22Rv1 (cell line): Measurements from ENCODE around the gene BSG.

ENCODE experiments used
- H3K27ac ChIP-seq: fragments of 450-650 bp; 2 replicates; pipeline ENCODE4 v1.5.1; 2017
- ZFX ChIP-seq: fragments of 450-650 bp; IDR thresholded peaks from 2 replicates; pipeline ENCODE4 v1.6.1; 2017; ENCODE audit warnings: antibody characterized with exemption, borderline replicate concordance
- TF ChIP-seq, protein P1 (sequence below): fragments of 450-650 bp; IDR thresholded peaks from 2 replicates; pipeline ENCODE4 v1.5.1; 2017; ENCODE audit warnings: mild to moderate bottlenecking

BSG gene

DNA sequence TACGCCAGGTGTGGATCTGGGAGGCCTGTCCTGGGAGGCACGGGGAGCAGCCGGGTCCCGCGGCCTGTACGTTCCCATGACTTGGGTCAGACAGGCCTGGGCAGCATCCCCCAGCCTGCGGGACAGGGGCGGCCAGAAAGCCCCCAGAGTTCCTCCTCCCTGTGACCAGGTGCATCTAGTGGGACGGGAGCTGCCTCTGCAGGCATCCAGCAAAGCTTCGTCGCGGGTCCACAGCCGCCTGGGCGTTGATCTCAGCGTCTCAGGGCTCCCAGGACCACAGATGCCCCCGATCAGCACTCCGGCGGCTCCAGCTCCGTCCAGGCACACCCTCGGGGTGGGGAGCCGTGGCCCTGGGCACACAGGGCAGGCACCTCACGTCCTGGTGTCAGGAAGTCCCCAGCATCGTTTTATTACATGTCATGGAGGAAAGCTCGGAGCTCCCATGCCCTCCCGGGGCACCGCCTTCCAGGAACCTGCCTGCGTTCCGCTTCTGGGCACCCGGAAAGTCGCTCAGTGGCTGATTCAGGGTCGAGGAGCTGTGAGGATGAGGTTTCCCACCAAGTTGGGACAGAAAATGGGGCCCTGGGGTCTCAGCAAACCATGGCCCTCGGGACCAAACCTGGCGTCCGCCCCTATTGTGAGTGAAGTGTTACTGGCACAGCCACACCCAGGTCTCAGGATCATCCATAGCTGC, 30.1 kb upstream of the BSG start:
- TF ChIP-seq ZFX, result no peak
- TF ChIP-seq, protein P1, sequence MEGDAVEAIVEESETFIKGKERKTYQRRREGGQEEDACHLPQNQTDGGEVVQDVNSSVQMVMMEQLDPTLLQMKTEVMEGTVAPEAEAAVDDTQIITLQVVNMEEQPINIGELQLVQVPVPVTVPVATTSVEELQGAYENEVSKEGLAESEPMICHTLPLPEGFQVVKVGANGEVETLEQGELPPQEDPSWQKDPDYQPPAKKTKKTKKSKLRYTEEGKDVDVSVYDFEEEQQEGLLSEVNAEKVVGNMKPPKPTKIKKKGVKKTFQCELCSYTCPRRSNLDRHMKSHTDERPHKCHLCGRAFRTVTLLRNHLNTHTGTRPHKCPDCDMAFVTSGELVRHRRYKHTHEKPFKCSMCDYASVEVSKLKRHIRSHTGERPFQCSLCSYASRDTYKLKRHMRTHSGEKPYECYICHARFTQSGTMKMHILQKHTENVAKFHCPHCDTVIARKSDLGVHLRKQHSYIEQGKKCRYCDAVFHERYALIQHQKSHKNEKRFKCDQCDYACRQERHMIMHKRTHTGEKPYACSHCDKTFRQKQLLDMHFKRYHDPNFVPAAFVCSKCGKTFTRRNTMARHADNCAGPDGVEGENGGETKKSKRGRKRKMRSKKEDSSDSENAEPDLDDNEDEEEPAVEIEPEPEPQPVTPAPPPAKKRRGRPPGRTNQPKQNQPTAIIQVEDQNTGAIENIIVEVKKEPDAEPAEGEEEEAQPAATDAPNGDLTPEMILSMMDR, result no peak

DNA sequence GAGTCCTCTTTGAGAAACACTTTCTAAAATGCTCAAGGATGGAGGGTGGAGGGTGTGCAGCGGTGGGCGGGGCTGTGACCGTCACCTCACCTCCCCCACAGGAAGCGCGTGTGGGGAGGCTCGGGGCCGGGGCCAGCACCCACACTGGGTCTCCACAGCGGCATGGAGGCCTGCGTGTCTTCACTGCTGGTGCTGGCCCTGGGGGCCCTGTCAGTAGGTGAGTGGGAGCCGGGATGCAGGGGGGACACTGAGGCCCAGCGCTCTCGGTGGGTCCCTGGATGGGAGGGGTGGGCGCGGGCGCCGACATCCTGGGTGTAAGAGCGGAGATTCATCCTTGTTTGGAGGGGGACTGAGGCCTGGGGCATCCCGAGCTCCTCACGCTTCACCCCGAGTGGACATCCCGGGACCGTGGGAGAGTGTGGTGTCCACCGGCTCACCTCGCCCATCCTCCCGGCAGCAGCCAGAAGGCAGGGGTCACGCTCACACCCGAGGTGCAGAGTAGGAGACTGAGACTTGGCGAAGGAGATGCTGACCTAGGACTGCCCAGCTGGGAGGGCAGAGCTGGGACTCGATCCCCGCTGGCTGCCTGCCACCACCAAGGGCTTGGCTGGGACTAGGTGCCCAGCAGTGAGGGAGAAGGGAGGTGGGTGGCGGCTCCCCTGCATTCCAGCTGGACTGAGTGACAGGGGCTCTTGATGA, 28.3 kb upstream of the BSG start, which contains the start of gene GZMM:
Gene GZMM (plus strand): TSS at position 144 of the 699 bp plus-strand sequence. CDS start 19 bp downstream, at position 163.
- TF ChIP-seq ZFX, result no peak
- TF ChIP-seq, protein P1, result no peak
- no peak within 1 kb of the TSS for H3K27ac ChIP-seq

More for the DNA sequence above, 30.1 kb upstream of the BSG start:
- H3K27ac ChIP-seq, result no peak overlapping the region

DNA sequence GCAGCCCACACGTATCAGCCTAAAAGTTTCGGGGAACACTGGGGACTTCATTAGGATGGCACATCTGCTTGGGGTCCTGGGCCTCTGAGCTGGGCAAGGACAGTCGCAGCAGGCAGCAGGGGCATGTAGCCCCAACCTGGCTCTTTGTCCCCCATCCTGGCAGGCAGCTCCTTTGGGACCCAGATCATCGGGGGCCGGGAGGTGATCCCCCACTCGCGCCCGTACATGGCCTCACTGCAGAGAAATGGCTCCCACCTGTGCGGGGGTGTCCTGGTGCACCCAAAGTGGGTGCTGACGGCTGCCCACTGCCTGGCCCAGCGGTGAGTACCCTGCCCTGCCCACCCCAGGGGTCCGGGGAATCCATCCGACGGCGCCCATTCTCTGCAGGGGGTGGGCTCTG, 25.3 kb upstream of the BSG start:
- TF ChIP-seq, protein P1, result no peak
- TF ChIP-seq ZFX, result no peak
- no peak overlapping the region for H3K27ac ChIP-seq

DNA sequence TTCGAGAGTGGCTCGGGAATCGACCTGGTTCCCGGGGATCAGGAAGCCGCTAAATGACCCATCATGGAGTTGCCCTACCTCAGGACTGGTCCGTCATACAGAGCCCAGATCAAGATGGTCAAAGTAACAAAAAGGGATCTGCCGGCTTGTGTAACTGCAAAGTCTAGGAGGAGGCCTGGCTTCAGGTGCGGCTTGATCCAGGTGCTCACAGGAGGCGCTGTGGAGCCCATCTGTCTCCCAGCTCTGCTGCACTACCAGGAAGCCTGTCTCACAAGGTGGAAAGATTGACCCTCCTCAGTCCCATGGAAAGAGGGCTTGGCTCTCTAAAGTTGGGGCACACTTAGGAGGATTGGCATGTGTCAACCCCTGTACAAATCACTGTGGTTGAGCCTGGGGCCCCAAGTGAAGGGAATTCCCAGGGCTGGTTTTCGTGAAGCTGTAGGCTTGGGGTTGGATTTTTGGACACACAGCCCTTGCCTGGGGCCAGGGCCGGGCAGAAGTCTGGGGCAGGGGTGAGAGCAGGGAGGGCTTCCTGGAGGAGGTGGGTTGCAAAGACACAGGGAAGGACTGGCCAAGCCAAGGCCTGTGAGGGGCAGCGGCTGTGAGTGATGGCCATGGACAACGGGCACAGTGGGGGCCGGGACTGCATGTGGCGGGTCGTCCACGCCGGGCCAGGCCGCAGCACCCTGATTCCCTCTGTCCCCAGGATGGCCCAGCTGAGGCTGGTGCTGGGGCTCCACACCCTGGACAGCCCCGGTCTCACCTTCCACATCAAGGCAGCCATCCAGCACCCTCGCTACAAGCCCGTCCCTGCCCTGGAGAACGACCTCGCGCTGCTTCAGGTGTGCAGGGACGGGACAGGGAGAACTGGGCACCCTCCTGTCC, 24.3 kb upstream of the BSG start:
- TF ChIP-seq ZFX, result no peak
- TF ChIP-seq, protein P1, result peak; percentile 25
- no peak overlapping the region for H3K27ac ChIP-seq

DNA sequence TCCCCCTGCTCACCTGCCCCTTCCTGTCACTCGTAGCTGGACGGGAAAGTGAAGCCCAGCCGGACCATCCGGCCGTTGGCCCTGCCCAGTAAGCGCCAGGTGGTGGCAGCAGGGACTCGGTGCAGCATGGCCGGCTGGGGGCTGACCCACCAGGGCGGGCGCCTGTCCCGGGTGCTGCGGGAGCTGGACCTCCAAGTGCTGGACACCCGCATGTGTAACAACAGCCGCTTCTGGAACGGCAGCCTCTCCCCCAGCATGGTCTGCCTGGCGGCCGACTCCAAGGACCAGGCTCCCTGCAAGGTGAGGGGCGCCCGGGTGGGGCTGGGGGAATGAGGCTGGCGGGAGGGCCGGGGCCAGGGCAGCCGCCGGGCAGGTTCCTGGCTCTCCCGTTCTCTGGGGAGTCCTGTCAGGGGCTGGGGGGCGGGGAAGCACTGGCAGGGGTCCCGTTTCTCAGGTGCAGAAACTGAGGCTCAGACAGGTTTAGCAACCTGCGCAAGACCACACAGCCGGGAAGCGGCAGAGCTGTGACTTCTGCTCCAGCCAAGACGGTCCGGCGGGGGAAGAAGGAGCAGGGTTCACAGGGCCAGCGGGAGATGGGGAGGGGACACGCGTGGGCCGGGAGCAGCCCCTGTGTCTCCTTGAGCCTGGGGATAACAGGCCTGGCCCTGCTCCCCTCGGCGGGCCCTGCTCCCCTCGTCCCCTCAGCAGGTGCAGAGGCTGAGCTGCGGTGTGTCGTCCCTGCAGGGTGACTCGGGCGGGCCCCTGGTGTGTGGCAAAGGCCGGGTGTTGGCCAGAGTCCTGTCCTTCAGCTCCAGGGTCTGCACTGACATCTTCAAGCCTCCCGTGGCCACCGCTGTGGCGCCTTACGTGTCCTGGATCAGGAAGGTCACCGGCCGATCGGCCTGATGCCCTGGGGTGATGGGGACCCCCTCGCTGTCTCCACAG, 23.2 kb upstream of the BSG start:
- no peak for TF ChIP-seq ZFX
- TF ChIP-seq, protein P1, result peak; percentile 28; the same call in 1 of the 2 replicates
- peak overlapping the region; percentile 47; the same call in 1 of the 2 replicates for H3K27ac ChIP-seq

DNA sequence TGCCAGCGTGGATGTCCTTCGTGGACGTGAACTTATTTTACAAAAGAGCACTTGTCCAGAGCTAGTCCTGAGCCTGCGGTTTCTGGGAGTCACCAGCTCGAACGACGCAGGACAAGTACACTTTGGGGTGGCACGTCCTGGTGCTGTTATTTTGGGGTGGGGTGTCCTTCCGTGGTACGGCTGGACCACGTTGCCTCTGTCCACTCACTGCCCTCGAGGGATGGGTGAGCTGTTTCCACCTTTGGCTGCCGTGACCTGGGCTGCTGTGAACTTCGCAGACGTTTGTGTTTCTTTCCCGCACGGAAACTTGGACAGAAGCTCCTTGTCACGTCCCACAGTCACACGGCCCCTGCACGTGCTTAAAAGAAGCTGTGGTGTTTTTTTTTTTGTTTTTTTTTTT, 17.6 kb upstream of the BSG start:
- no peak for TF ChIP-seq ZFX
- no peak overlapping the region for H3K27ac ChIP-seq
